Activated CD4-positive, alpha-beta T cell treated with anti-CD3 and anti-CD28 coated beads, Interleukin-2, Interleukin-6, amounts not matched to agents 100 ng/mL and 50 ng/mL, durations not matched to agents 16 hours and 8 hours (primary cell): ENCODE results near the gene PRELID3B.
"Not testable (repeated sequence)": the region's sequence is repeated elsewhere in the genome, so short reads cannot be mapped to it uniquely, and the experiment has no call there.

Experiments used
- DNase-seq: peaks from one replicate; pipeline ENCODE4 v3.0.0-alpha.2; 2020

Gene PRELID3B

GRCh38 chr20:59025086-59025485, 17.5 kb downstream of the PRELID3B start:
- no peak for DNase-seq

GRCh38 chr20:59024111-59024530, 18.5 kb downstream of the PRELID3B start:
- no peak for DNase-seq

GRCh38 chr20:59023616-59024015, 19.0 kb downstream of the PRELID3B start:
- DNase-seq = no peak

- DNase-seq = no peak
Observed at GRCh38 chr20:59022754-59023153, 19.8 kb downstream of the PRELID3B start.

- no peak for DNase-seq
Observed at GRCh38 chr20:59020938-59021551, 21.5 kb downstream of the PRELID3B start.

GRCh38 chr20:59019217-59019616, 23.4 kb downstream of the PRELID3B start, which contains the start of gene TUBB1:
TUBB1 (plus strand) TSS chr20:59019429; CDS start chr20:59019523, 94 bp downstream.
- no peak for DNase-seq

- no peak for DNase-seq
Observed at GRCh38 chr20:59018817-59019216, 23.8 kb downstream of the PRELID3B start.

GRCh38 chr20:59017493-59018231, 24.9 kb downstream of the PRELID3B start:
- DNase-seq = no peak

- DNase-seq = no peak
Observed at GRCh38 chr20:59016795-59017492, 25.6 kb downstream of the PRELID3B start.

- no peak for DNase-seq
Observed at GRCh38 chr20:59015812-59016711, 26.5 kb downstream of the PRELID3B start.

- DNase-seq = no peak
Observed at GRCh38 chr20:59015411-59015810, 27.2 kb downstream of the PRELID3B start.

GRCh38 chr20:59014680-59015389, 27.8 kb downstream of the PRELID3B start:
- no peak for DNase-seq

- no peak for DNase-seq
Observed at GRCh38 chr20:59013959-59014608, 28.5 kb downstream of the PRELID3B start.

- DNase-seq = no peak
Observed at GRCh38 chr20:59013031-59013951, 29.3 kb downstream of the PRELID3B start.

- not testable (repeated sequence) for DNase-seq
Observed at GRCh38 chr20:59011874-59012157, 30.8 kb downstream of the PRELID3B start.

GRCh38 chr20:59010995-59011873, 31.4 kb downstream of the PRELID3B start:
- no peak for DNase-seq

- no peak for DNase-seq
Observed at GRCh38 chr20:59010321-59010994, 32.1 kb downstream of the PRELID3B start.

GRCh38 chr20:59008715-59009336, 33.8 kb downstream of the PRELID3B start:
- DNase-seq = no peak
